Measurements from ENCODE around the gene BMPR1A.

GRCh38 chr10:86888585-86889381 lies 132.4 kb downstream of the BMPR1A start:
- TF ChIP-seq CTCF (IDR thresholded peaks at IDR 0.05) (no peak), POLR2A (IDR thresholded peaks at IDR 0.05) (no peak), POLR2AphosphoS5 (IDR thresholded peaks at IDR 0.05) (no peak), EP300 (IDR thresholded peaks at IDR 0.05) (no peak)

All from suprapubic skin (tissue), 4 donors.